NCI-H82 treated with DMSO at 0.1 percent for 48 hours (cell line): ENCODE measurements around the gene FHIP1A.
A peak's percentile ranks its signal among the peaks of the same experiment; 100 is the strongest.

Experiments
- DNase-seq: peaks from one replicate; lab custom pipeline; 2025; ENCODE audit not compliant: unreplicated experiment; lab: John Stamatoyannopoulos, UW

Gene FHIP1A

DNA sequence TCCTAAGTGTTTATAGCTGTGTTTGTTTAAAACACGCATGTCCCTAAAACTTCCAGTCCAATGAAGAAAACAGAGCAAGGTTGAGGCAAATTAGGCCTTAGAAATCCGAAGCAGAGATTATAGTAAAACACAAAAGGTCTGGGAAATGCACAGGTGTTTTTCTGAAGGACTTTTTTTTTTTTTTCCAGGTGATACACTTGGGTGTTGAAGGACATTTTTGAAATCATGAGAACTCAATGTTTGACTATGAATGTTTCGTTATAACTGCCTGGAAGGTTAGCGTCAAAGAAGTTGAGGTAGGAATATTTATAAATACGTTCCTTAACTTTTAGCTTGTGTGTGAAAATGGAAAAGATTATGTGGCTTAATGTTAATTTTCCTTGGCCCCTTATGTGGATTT, 45.5 kb downstream of the FHIP1A start:
- no peak for DNase-seq

DNA sequence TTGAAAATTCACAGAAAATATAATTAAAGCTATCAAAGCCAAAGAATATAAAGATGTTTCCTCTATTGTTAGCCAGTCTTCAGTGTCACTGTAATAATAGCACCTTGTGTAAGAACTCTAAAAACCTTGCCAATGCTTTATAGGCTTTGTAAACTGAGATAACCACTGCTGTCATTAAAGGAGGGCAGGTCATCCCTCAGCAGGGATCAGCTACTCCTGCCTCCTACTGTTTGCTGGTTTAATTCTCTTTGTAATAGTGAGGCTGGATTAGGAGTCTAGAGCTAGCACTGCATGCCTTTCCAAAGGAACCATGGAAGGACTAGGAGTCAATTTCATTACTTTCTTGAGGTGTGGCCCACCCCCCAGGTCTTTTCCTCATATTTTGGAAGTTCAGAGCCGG, 46.2 kb downstream of the FHIP1A start:
- peak; percentile 9 for DNase-seq

DNA sequence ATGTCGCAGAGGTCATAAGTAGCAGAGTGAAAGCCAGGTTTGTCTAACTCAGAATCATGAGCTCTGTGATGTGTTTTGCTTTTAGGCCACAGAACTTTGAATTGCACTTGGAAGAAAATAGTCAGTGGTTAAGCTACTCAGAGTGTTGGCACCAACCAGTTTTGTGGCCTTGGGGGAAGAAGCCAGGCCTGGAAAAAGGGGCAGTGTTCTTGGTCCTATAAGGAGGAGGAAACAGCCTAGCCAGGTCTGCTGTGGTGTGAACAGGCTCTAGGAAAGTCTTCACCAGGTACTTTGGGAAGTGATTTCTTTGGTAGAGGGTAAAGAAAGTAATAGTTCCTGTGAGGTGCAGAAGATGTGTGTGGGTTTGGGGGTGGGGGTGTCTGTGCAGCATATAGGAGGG, 49.2 kb downstream of the FHIP1A start:
- no peak for DNase-seq
